Fibroblast of lung (primary cell): ENCODE data around the gene THAP11.

Experiments
- EZH2 ChIP-seq: IDR thresholded peaks from 2 replicates; pipeline ENCODE4 v1.5.1; 2012; ENCODE audit warnings: low read length, control low read depth, mild to moderate bottlenecking; ENCODE audit errors: missing control alignments
- TF ChIP-seq, protein P1 (sequence below), 2 donors: IDR thresholded peaks in 1 of 2; conservative IDR thresholded peaks in 1 of 2; 1 replicate in 1 of 2; 2 replicates in 1 of 2; pipeline ENCODE4 v1.5.1; 2011 to 2012; ENCODE audit warnings: low read length in 2 of 2, control low read depth in 1 of 2, inconsistent platforms in 1 of 2, low read depth in 1 of 2, mild to moderate bottlenecking in 1 of 2

DNA sequence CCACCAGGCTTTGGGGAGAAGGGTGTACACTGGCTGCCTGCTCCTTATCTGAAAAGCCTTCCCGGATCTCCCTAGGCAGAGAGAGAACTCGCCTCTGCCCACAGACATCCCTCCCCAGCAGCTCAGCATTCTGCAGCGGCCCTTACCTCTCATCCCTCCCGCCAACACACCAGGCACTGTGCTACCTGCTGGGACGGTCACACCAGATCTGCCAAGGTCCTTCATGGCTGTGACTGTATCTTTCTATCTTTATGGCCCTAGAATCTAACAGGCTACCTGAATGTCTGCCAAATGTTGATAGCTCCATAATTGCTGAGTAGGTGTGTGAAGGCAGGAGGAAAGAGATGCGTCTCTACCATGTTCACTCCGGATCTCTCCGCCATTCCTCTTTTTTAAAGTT, 27.6 kb upstream of the THAP11 start:
- TF ChIP-seq, protein P1, sequence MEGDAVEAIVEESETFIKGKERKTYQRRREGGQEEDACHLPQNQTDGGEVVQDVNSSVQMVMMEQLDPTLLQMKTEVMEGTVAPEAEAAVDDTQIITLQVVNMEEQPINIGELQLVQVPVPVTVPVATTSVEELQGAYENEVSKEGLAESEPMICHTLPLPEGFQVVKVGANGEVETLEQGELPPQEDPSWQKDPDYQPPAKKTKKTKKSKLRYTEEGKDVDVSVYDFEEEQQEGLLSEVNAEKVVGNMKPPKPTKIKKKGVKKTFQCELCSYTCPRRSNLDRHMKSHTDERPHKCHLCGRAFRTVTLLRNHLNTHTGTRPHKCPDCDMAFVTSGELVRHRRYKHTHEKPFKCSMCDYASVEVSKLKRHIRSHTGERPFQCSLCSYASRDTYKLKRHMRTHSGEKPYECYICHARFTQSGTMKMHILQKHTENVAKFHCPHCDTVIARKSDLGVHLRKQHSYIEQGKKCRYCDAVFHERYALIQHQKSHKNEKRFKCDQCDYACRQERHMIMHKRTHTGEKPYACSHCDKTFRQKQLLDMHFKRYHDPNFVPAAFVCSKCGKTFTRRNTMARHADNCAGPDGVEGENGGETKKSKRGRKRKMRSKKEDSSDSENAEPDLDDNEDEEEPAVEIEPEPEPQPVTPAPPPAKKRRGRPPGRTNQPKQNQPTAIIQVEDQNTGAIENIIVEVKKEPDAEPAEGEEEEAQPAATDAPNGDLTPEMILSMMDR (conservative IDR thresholded peaks at IDR 0.05 in 1 of 2, IDR thresholded peaks at IDR 0.05 in 1 of 2; ENCODE audit: low read depth in 1 of 2, low read length in 2 of 2): no peak
- no peak for TF ChIP-seq EZH2
